GM20000 (cell line): ENCODE results near the gene PRUNE2.

Source experiments
- DNase-seq: peaks from one replicate; pipeline ENCODE4 v3.0.0; 2012; ENCODE audit warnings: low spot score
- TF ChIP-seq, protein P1 (sequence below): IDR thresholded peaks from 2 replicates; pipeline ENCODE4 v1.5.1; 2012; ENCODE audit warnings: mild to moderate bottlenecking, control low read depth; ENCODE audit errors: extremely low read depth, missing control alignments

The PRUNE2 gene

DNA sequence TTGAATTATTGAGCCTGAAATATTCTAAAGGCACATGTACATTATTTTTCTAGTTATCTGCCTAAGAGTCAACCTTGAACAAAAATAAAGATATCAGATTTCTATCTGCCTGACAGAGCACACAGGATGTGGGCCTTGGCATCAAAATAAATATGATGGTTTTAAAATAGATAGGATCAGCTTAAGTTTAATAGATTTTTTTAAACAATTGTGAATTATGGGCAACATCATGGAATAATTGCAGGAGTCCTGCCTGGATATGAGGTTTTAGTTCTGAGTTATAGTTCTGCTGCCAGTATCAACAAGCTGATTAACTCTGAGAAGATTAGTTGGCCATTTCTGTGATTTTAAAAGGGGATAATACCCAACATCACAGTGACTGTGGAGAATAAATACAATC lies 248.6 kb downstream of the PRUNE2 start:
- TF ChIP-seq, protein P1, sequence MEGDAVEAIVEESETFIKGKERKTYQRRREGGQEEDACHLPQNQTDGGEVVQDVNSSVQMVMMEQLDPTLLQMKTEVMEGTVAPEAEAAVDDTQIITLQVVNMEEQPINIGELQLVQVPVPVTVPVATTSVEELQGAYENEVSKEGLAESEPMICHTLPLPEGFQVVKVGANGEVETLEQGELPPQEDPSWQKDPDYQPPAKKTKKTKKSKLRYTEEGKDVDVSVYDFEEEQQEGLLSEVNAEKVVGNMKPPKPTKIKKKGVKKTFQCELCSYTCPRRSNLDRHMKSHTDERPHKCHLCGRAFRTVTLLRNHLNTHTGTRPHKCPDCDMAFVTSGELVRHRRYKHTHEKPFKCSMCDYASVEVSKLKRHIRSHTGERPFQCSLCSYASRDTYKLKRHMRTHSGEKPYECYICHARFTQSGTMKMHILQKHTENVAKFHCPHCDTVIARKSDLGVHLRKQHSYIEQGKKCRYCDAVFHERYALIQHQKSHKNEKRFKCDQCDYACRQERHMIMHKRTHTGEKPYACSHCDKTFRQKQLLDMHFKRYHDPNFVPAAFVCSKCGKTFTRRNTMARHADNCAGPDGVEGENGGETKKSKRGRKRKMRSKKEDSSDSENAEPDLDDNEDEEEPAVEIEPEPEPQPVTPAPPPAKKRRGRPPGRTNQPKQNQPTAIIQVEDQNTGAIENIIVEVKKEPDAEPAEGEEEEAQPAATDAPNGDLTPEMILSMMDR = no peak
- DNase-seq = no peak

DNA sequence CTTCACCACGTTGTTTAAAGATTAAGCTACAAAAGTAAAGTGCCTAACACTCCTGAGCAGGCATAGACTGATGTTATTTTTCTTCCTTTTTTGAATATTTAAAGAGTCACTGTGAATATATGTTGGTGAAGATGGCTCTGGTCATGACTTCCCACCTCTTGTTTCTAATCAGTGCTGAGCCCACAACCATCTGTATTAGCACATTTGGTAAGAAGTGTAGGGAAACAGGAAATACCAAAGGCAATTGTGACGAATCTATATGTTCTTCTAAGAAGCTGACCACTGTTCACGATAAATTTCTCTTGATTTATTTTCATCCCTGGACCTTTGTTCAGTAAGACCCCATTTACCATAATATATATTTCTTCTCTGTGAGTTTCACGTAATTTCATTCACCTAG lies 249.9 kb downstream of the PRUNE2 start:
- DNase-seq = no peak
- TF ChIP-seq, protein P1 = no peak

DNA sequence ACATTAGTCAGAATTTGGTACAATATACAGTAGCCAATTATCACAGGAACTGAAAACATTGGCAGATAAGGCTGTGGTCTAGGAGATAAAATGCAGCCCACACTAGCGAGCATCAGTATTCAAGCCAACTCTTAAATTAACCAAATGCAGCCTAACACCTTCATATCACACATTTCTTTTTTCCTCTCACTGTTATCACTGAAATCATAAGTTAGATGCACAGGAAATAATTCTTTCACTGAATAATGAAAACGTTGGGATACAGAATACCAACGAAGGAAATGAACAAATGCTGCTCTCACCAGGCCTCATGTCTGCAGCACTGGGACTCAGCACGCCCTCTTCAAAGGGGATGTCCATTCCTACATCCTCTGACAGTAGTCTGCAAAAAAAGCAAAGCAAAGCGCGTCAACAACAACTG lies 250.8 kb downstream of the PRUNE2 start:
- TF ChIP-seq, protein P1 = no peak
- no peak for DNase-seq

DNA sequence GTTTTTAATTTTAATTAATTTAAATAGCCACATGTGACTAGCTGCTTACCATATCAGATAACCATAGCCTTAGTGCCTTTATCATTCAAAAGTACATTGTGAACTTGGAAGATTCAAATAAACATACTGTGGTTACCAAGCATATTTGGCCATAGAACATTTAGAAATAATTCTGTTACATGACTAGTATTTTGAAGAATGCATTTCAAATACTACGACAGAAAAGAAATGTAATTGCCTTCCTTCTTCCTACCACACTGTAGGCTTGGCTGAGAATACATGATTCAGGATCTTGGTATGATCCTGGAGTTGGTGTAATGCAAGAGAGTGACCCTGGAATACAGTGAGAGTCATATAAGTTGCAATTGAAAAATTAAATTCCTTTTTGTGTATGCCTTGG lies 251.3 kb downstream of the PRUNE2 start:
- DNase-seq = no peak
- TF ChIP-seq, protein P1 = no peak

DNA sequence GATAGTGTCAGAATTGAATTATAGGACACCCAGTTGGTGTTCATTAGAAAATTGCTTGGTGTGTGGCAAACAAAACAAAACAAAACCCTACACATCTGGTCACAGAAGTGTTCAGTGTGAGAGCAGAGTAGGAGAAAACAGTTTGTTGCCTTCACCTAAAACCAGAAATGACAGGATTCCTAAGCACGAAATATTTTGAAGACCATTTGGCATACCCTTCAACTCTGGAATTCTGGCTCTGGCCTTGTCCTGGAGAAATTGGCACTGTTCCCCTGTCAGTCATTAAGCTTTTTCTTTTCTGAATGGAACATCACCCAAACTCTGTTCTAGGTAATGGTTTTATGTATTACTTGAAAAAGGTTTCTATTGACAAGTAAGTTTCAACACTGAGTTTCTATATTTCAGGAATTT lies 251.9 kb downstream of the PRUNE2 start:
- DNase-seq = no peak
- TF ChIP-seq, protein P1 = no peak

DNA sequence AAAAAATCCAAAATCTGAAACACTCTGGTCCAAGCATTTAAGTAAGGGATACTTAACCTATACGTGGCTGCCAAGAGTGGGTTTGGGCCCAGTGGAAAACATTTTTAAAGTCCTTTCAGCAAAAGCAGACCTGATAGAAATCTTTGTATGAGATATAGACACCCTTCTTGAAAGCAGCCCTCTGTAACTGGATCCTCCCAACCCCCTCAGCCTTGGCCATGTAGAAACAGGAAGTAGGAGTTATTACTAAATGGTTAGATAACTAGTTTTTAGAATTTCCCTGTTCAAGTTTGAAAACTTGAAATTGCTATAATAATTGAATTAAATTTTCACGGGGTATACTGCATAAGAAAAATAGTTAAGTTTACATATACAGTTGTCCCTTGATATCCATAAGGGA lies 253.0 kb downstream of the PRUNE2 start:
- no peak for DNase-seq
- TF ChIP-seq, protein P1 = no peak

DNA sequence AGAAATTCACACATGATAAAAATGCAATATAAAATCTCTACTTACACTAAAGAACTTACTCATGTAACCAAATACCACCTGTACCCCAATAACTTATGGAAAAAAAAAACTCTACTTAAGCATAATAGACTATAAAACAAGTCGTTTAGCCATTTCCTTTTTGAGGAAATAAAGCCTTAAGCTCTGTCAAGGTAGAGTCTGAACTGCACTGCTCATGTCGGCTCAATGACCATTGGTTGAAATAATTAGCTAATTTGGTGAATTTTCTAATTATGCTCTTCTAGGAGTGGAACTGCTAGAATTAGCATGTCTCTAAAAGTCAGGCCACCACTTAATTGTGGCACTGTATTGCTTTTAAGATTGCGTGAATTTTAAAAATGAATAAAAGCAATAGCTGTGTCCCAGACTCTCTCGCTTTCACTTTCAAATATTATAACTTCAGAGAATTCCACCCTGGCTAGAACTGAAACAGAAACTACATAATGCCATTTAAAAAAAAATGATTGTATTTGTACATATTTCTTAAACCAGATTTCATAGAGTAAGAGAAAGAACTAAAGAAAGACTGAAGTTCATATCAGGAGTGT lies 254.7 kb downstream of the PRUNE2 start:
- TF ChIP-seq, protein P1 = no peak
- no peak for DNase-seq
